ACC112 (cell line): ENCODE results near the gene PTS.
"Not testable (repeated sequence)": the region's sequence is repeated elsewhere in the genome, so short reads cannot be mapped to it uniquely, and the experiment has no call there.

ENCODE experiments used
- H2AFZ ChIP-seq: fragments of 200-600 bp; sonication (generic); one replicate; pipeline ENCODE4 v1.6.0; 2017; ENCODE audit warnings: antibody characterized with exemption, low read length; ENCODE audit not compliant: unreplicated experiment
- H3K27ac ChIP-seq: fragments of 200-600 bp; sonication (generic); 2 replicates; pipeline ENCODE4 v1.5.1; 2014; ENCODE audit warnings: low read depth, mild to moderate bottlenecking, antibody characterized with exemption, low read length, moderate library complexity
- H3K27me3 ChIP-seq: fragments of 200-600 bp; sonication (generic); 2 replicates; pipeline ENCODE4 v1.6.1; 2014; ENCODE audit warnings: mild to moderate bottlenecking, antibody characterized with exemption, low read length, moderate library complexity, mixed read lengths; ENCODE audit not compliant: insufficient read depth
- H3K36me3 ChIP-seq: fragments of 200-600 bp; sonication (generic); 2 replicates; pipeline ENCODE4 v1.6.1; 2016; ENCODE audit warnings: mild to moderate bottlenecking, antibody characterized with exemption, low read length, moderate library complexity, mixed read lengths; ENCODE audit not compliant: insufficient read depth
- H3K4me1 ChIP-seq: fragments of 200-600 bp; sonication (generic); one replicate; pipeline ENCODE4 v1.6.1; 2016; ENCODE audit warnings: low read length, mixed read lengths; ENCODE audit not compliant: insufficient read depth, unreplicated experiment, control insufficient read depth
- H3K4me3 ChIP-seq: fragments of 200-600 bp; sonication (generic); 2 replicates; pipeline ENCODE4 v1.5.1; 2014; ENCODE audit warnings: mild to moderate bottlenecking, low read depth, low read length
- H3K79me2 ChIP-seq: fragments of 200-600 bp; sonication (generic); one replicate; pipeline ENCODE4 v1.6.0; 2016; ENCODE audit warnings: low read length; ENCODE audit not compliant: control insufficient read depth, unreplicated experiment, insufficient read depth

Gene PTS

GRCh38 chr11:112199101-112199500 lies 27.1 kb upstream of the PTS start:
- H2AFZ ChIP-seq, H3K36me3 ChIP-seq, H3K4me3 ChIP-seq, H3K4me1 ChIP-seq, H3K79me2 ChIP-seq, H3K27ac ChIP-seq, H3K27me3 ChIP-seq: not testable (repeated sequence)

GRCh38 chr11:112200252-112200651 lies 26.0 kb upstream of the PTS start:
- no peak overlapping the region for H3K4me3 ChIP-seq
- H3K27ac ChIP-seq: no peak overlapping the region
- no peak overlapping the region for H2AFZ ChIP-seq
- no peaks in the 10 kb centered on the region for H3K27me3 ChIP-seq
- H3K79me2 ChIP-seq: no peaks in the 10 kb centered on the region
- H3K36me3 ChIP-seq: no peaks in the 10 kb centered on the region
- peaks cover 6% of the 10 kb centered on the region for H3K4me1 ChIP-seq

- H3K79me2 ChIP-seq: no peaks in the 10 kb centered on the region
- H3K4me3 ChIP-seq: no peak overlapping the region
- H3K27ac ChIP-seq: no peak overlapping the region
- no peaks in the 10 kb centered on the region for H3K36me3 ChIP-seq
- no peak overlapping the region for H2AFZ ChIP-seq
- H3K4me1 ChIP-seq: no peaks in the 10 kb centered on the region
- H3K27me3 ChIP-seq: no peaks in the 10 kb centered on the region
Measured at GRCh38 chr11:112206071-112206470, 20.2 kb upstream of the PTS start.

GRCh38 chr11:112210890-112211289 lies 15.3 kb upstream of the PTS start:
- H3K36me3 ChIP-seq: no peaks in the 10 kb centered on the region
- no peaks in the 10 kb centered on the region for H3K27me3 ChIP-seq
- no peak overlapping the region for H3K27ac ChIP-seq
- H3K4me1 ChIP-seq: peaks cover 9% of the 10 kb centered on the region
- no peak overlapping the region for H2AFZ ChIP-seq
- H3K79me2 ChIP-seq: no peaks in the 10 kb centered on the region
- no peak overlapping the region for H3K4me3 ChIP-seq

GRCh38 chr11:112211536-112211935 lies 14.7 kb upstream of the PTS start:
- Histone ChIP-seq H3K27me3 (no peaks in the 10 kb centered on the region), H2AFZ (no peak overlapping the region), H3K27ac (no peak overlapping the region), H3K36me3 (no peaks in the 10 kb centered on the region), H3K4me1 (peaks cover 9% of the 10 kb centered on the region), H3K79me2 (no peaks in the 10 kb centered on the region), H3K4me3 (no peak overlapping the region)

GRCh38 chr11:112212290-112212689 lies 13.9 kb upstream of the PTS start:
- H3K36me3 ChIP-seq: no peaks in the 10 kb centered on the region

GRCh38 chr11:112212710-112213109 lies 13.5 kb upstream of the PTS start:
- peaks cover 9% of the 10 kb centered on the region for H3K4me1 ChIP-seq
- no peak overlapping the region for H3K4me3 ChIP-seq
- H3K79me2 ChIP-seq: no peaks in the 10 kb centered on the region
- H2AFZ ChIP-seq: no peak overlapping the region
- no peaks in the 10 kb centered on the region for H3K36me3 ChIP-seq
- H3K27me3 ChIP-seq: no peaks in the 10 kb centered on the region
- no peak overlapping the region for H3K27ac ChIP-seq

More at GRCh38 chr11:112212290-112212689, 13.9 kb upstream of the PTS start:
- Histone ChIP-seq H3K4me1 (peaks cover 9% of the 10 kb centered on the region), H3K27ac (no peak overlapping the region), H3K27me3 (no peaks in the 10 kb centered on the region), H3K4me3 (no peak overlapping the region), H2AFZ (no peak overlapping the region), H3K79me2 (no peaks in the 10 kb centered on the region)

GRCh38 chr11:112213753-112214152 lies 12.5 kb upstream of the PTS start:
- Histone ChIP-seq H3K4me3 (no peak overlapping the region), H3K27me3 (no peaks in the 10 kb centered on the region), H3K4me1 (peaks cover 9% of the 10 kb centered on the region), H3K79me2 (no peaks in the 10 kb centered on the region), H3K27ac (no peak overlapping the region), H3K36me3 (no peaks in the 10 kb centered on the region), H2AFZ (no peak overlapping the region)

- H3K79me2 ChIP-seq: no peaks in the 10 kb centered on the region
- no peaks in the 10 kb centered on the region for H3K27me3 ChIP-seq
- no peak overlapping the region for H2AFZ ChIP-seq
- no peaks in the 10 kb centered on the region for H3K36me3 ChIP-seq
- no peak overlapping the region for H3K27ac ChIP-seq
- peaks cover 9% of the 10 kb centered on the region for H3K4me1 ChIP-seq
- no peak overlapping the region for H3K4me3 ChIP-seq
Measured at GRCh38 chr11:112215621-112216020, 10.6 kb upstream of the PTS start.

GRCh38 chr11:112216561-112217105 lies 9.6 kb upstream of the PTS start:
- Histone ChIP-seq H2AFZ (no peak overlapping the region), H3K79me2 (no peaks in the 10 kb centered on the region), H3K27ac (no peak overlapping the region), H3K27me3 (no peaks in the 10 kb centered on the region), H3K36me3 (no peaks in the 10 kb centered on the region), H3K4me3 (no peak overlapping the region), H3K4me1 (peaks cover 9% of the 10 kb centered on the region)

- Histone ChIP-seq H3K79me2 (no peaks in the 10 kb centered on the region), H3K4me3 (no peak overlapping the region), H3K36me3 (no peaks in the 10 kb centered on the region), H3K4me1 (no peaks in the 10 kb centered on the region), H3K27me3 (no peaks in the 10 kb centered on the region), H2AFZ (no peak overlapping the region), H3K27ac (no peak overlapping the region)
Measured at GRCh38 chr11:112219476-112220232, 6.6 kb upstream of the PTS start.
